Activated T-cell treated with anti-CD3 and anti-CD28 coated beads, Interleukin-2, amount 50 U/mL, for 24 hours (primary cell): ENCODE measurements around the gene TMIE.
"Not testable (repeated sequence)": the region's sequence is repeated elsewhere in the genome, so short reads cannot be mapped to it uniquely, and the experiment has no call there.

Experiments
- DNase-seq: peaks from one replicate; pipeline ENCODE4 v3.0.0-alpha.2; 2020
- H3K27ac Mint-ChIP-seq: 2 replicates; pipeline ENCODE4 v1.8.0; 2020; ENCODE audit warnings: mild to moderate bottlenecking, mixed read lengths
- H3K27me3 Mint-ChIP-seq: 2 replicates; pipeline ENCODE4 v1.8.0; 2020; ENCODE audit warnings: mixed read lengths
- H3K36me3 Mint-ChIP-seq: 2 replicates; pipeline ENCODE4 v1.8.0; 2020; ENCODE audit warnings: low read depth, mixed read lengths
- H3K4me1 Mint-ChIP-seq: 2 replicates; pipeline ENCODE4 v1.8.0; 2020; ENCODE audit warnings: low read depth, mixed read lengths
- H3K4me3 Mint-ChIP-seq: 2 replicates; pipeline ENCODE4 v1.8.0; 2020; ENCODE audit warnings: mild to moderate bottlenecking, moderate library complexity, mixed read lengths
- H3K9me3 Mint-ChIP-seq: 2 replicates; pipeline ENCODE4 v1.8.0; 2020; ENCODE audit warnings: mixed read lengths

The TMIE gene

GRCh38 chr3:46692566-46692990 is 8.6 kb upstream of the TMIE start:
- no peaks in the 10 kb centered on the region for H3K27me3 Mint-ChIP-seq
- H3K9me3 Mint-ChIP-seq, result no peaks in the 10 kb centered on the region
- H3K4me1 Mint-ChIP-seq, result peaks cover 45% of the 10 kb centered on the region
- H3K36me3 Mint-ChIP-seq, result no peaks in the 10 kb centered on the region
- no peak for DNase-seq
- H3K4me3 Mint-ChIP-seq, result peak overlapping the region; percentile 76
- H3K27ac Mint-ChIP-seq, result no peak overlapping the region

- Mint-ChIP-seq H3K36me3 (no peaks in the 10 kb centered on the region), H3K4me3 (peak within 1 kb of the TSS; percentile 76), H3K27ac (no peak within 1 kb of the TSS), H3K9me3 (no peaks in the 10 kb centered on the region), H3K27me3 (no peaks in the 10 kb centered on the region), H3K4me1 (peaks cover 45% of the 10 kb centered on the region)
- DNase-seq, result peak; percentile 84
Measured at GRCh38 chr3:46693038-46693891, 7.9 kb upstream of the TMIE start, which contains the start of gene ALS2CL. Gene ALS2CL (minus strand): TSS chr3:46693679. CDS start chr3:46689440, 4,239 bp downstream.

- Mint-ChIP-seq H3K27ac (no peak overlapping the region), H3K27me3 (no peaks in the 10 kb centered on the region), H3K9me3 (no peaks in the 10 kb centered on the region), H3K4me3 (peak overlapping the region; percentile 48), H3K4me1 (peaks cover 45% of the 10 kb centered on the region), H3K36me3 (no peaks in the 10 kb centered on the region)
- DNase-seq, result no peak
Measured at GRCh38 chr3:46693892-46694226, 7.3 kb upstream of the TMIE start.

GRCh38 chr3:46694520-46694919 is 6.7 kb upstream of the TMIE start:
- H3K4me3 Mint-ChIP-seq, result peak overlapping the region; percentile 48

GRCh38 chr3:46695177-46695961 is 5.8 kb upstream of the TMIE start:
- Mint-ChIP-seq H3K4me1 (peaks cover 49% of the 10 kb centered on the region), H3K27me3 (no peaks in the 10 kb centered on the region), H3K36me3 (no peaks in the 10 kb centered on the region), H3K9me3 (no peaks in the 10 kb centered on the region), H3K4me3 (peak overlapping the region; percentile 18), H3K27ac (peak overlapping the region; percentile 82)
- DNase-seq, result peak; percentile 76

More at GRCh38 chr3:46694520-46694919, 6.7 kb upstream of the TMIE start:
- Mint-ChIP-seq H3K27me3 (no peaks in the 10 kb centered on the region), H3K27ac (peak overlapping the region; percentile 67), H3K36me3 (no peaks in the 10 kb centered on the region), H3K4me1 (peaks cover 48% of the 10 kb centered on the region), H3K9me3 (no peaks in the 10 kb centered on the region)
- DNase-seq, result no peak

- DNase-seq, result no peak
- Mint-ChIP-seq H3K27me3 (no peaks in the 10 kb centered on the region), H3K9me3 (no peaks in the 10 kb centered on the region), H3K4me3 (no peak overlapping the region), H3K4me1 (peaks cover 44% of the 10 kb centered on the region), H3K36me3 (no peaks in the 10 kb centered on the region), H3K27ac (peak overlapping the region; percentile 82)
Measured at GRCh38 chr3:46695962-46696894, 5.0 kb upstream of the TMIE start.

GRCh38 chr3:46699676-46700523 is 1.3 kb upstream of the TMIE start:
- Mint-ChIP-seq H3K27ac (no peak overlapping the region), H3K9me3 (no peaks in the 10 kb centered on the region), H3K36me3 (no peaks in the 10 kb centered on the region), H3K4me1 (peaks cover 26% of the 10 kb centered on the region), H3K27me3 (peaks cover 4% of the 10 kb centered on the region), H3K4me3 (no peak overlapping the region)
- DNase-seq, result no peak

- H3K9me3 Mint-ChIP-seq, result no peaks in the 10 kb centered on the region
- peaks cover 4% of the 10 kb centered on the region for H3K27me3 Mint-ChIP-seq
- no peak overlapping the region for H3K4me3 Mint-ChIP-seq
- H3K27ac Mint-ChIP-seq, result no peak overlapping the region
- H3K36me3 Mint-ChIP-seq, result no peaks in the 10 kb centered on the region
- no peak for DNase-seq
- H3K4me1 Mint-ChIP-seq, result peaks cover 17% of the 10 kb centered on the region
Measured at GRCh38 chr3:46700772-46701171, 420 bp upstream of the TMIE start.

GRCh38 chr3:46702246-46703012 is 1.2 kb downstream of the TMIE start:
- Mint-ChIP-seq H3K36me3 (no peaks in the 10 kb centered on the region), H3K27me3 (peaks cover 4% of the 10 kb centered on the region), H3K4me3 (no peak overlapping the region), H3K4me1 (peaks cover 12% of the 10 kb centered on the region), H3K9me3 (no peaks in the 10 kb centered on the region), H3K27ac (no peak overlapping the region)
- no peak for DNase-seq

- Mint-ChIP-seq H3K27me3 (peaks cover 4% of the 10 kb centered on the region), H3K4me1 (peaks cover 12% of the 10 kb centered on the region), H3K4me3 (no peak overlapping the region), H3K36me3 (no peaks in the 10 kb centered on the region), H3K9me3 (no peaks in the 10 kb centered on the region), H3K27ac (no peak overlapping the region)
- DNase-seq, result no peak
Measured at GRCh38 chr3:46703013-46703520, 1.9 kb downstream of the TMIE start.

GRCh38 chr3:46704346-46704745 is 3.2 kb downstream of the TMIE start:
- peaks cover 11% of the 10 kb centered on the region for H3K4me1 Mint-ChIP-seq
- H3K36me3 Mint-ChIP-seq, H3K4me3 Mint-ChIP-seq, H3K9me3 Mint-ChIP-seq, DNase-seq, H3K27me3 Mint-ChIP-seq, H3K27ac Mint-ChIP-seq: not testable (repeated sequence)

GRCh38 chr3:46705022-46705530 is 3.9 kb downstream of the TMIE start:
- no peaks in the 10 kb centered on the region for H3K9me3 Mint-ChIP-seq
- peak; percentile 81 for DNase-seq
- H3K4me1 Mint-ChIP-seq, result peaks cover 8% of the 10 kb centered on the region
- no peaks in the 10 kb centered on the region for H3K36me3 Mint-ChIP-seq
- H3K4me3 Mint-ChIP-seq, result no peak overlapping the region
- H3K27me3 Mint-ChIP-seq, result peaks cover 4% of the 10 kb centered on the region
- no peak overlapping the region for H3K27ac Mint-ChIP-seq
